Lung microvascular endothelial cell (primary cell): ENCODE measurements around the gene VEGFA. TPM values are rescaled to one million over a fixed set of nuclear protein-coding genes. Genes with fewer than 3 reads are reported as not detected.

Experiments
- DNase-seq, 2 donors: peaks; one replicate each; pipeline versions ENCODE4 v3.0.0 to v3.0.0-alpha.2; 2010; ENCODE audit warnings: low read depth in 2 of 2
- total RNA-seq: library from RNA; depleted of rRNA; stranded (reverse); fragments of >200 nt; gene quantifications from 2 replicates; pipeline ENCODE4 v1.2.1, GENCODE V29; 2014

Gene VEGFA
- total RNA-seq, 1 donor from 2014 or later = 12.1 TPM

- DNase-seq = no peak
These were observed 31.0 kb upstream of the VEGFA start for GRCh38 chr6:43738877-43739641.

- no peak for DNase-seq
These were observed 30.3 kb upstream of the VEGFA start for GRCh38 chr6:43739642-43740091.

GRCh38 chr6:43740321-43740960, 29.6 kb upstream of the VEGFA start:
- no peak for DNase-seq

GRCh38 chr6:43740961-43741764, 28.8 kb upstream of the VEGFA start:
- no peak for DNase-seq

GRCh38 chr6:43741829-43742228, 28.2 kb upstream of the VEGFA start:
- DNase-seq = peak in 1 of 2 donors; percentile 47

- no peak for DNase-seq
These were observed 27.7 kb upstream of the VEGFA start for GRCh38 chr6:43742285-43742684.

- no peak for DNase-seq
These were observed 26.9 kb upstream of the VEGFA start for GRCh38 chr6:43742931-43743632.

- no peak for DNase-seq
These were observed 26.2 kb upstream of the VEGFA start for GRCh38 chr6:43743682-43744381.

GRCh38 chr6:43744491-43744890, 25.5 kb upstream of the VEGFA start:
- no peak for DNase-seq

- no peak for DNase-seq
These were observed 24.9 kb upstream of the VEGFA start for GRCh38 chr6:43744931-43745727.

- DNase-seq = no peak
These were observed 23.9 kb upstream of the VEGFA start for GRCh38 chr6:43746071-43746470.

- DNase-seq = no peak
These were observed 23.4 kb upstream of the VEGFA start for GRCh38 chr6:43746613-43747102.

GRCh38 chr6:43747784-43748183, 22.2 kb upstream of the VEGFA start:
- DNase-seq = no peak

GRCh38 chr6:43748765-43749164, 21.2 kb upstream of the VEGFA start:
- DNase-seq = no peak

- no peak for DNase-seq
These were observed 20.6 kb upstream of the VEGFA start for GRCh38 chr6:43749461-43749860.

GRCh38 chr6:43750622-43751021, 19.4 kb upstream of the VEGFA start:
- DNase-seq = no peak

- DNase-seq = no peak
These were observed 16.3 kb upstream of the VEGFA start for GRCh38 chr6:43753570-43754183.

- no peak for DNase-seq
These were observed 11.9 kb upstream of the VEGFA start for GRCh38 chr6:43757966-43758616.

GRCh38 chr6:43758617-43759050, 11.4 kb upstream of the VEGFA start:
- peak; percentile 14 to 43 for DNase-seq
